HCT116 (cell line): ENCODE results near the gene NEURL1B. TPM values are rescaled to one million over a fixed set of nuclear protein-coding genes. Genes with fewer than 3 reads are reported as not detected.

ENCODE experiments used
- ATAC-seq: fragments of 200-7000 bp; cut with Tn5 transposase; 2 replicates; pipeline ENCODE4 v1.9.1; 2020; ENCODE audit warnings: mild to moderate bottlenecking, moderate library complexity
- BruUV-seq: library from RNA; stranded (reverse); fragments of 400-500 nt; replicated peaks from 2 replicates; lab custom pipeline; 2021; lab: Mats Ljungman, UMichigan
- CTCF ChIA-PET: fragments of 300-600 bp; sonication (Branson Sonifier 250); formaldehyde crosslinking; loops from one replicate; lab custom pipeline; 2021; ENCODE audit warnings: antibody characterized with exemption; lab: Charles Lee
- POLR2A ChIA-PET: fragments of 300-600, 350-600 bp; sonication (Branson Sonifier 250); formaldehyde crosslinking; loops from one replicate; lab custom pipeline; 2021; ENCODE audit warnings: antibody characterized with exemption; lab: Charles Lee
- RAD21 ChIA-PET, 2 experiments: fragments of 300-600 bp; sonication (Branson Sonifier 250); formaldehyde crosslinking; loops; one replicate each; lab custom pipeline; 2023; ENCODE audit warnings: low total read pairs in 2 of 2; ENCODE audit not compliant: uncharacterized antibody in 2 of 2, unreplicated experiment in 2 of 2, low non-redundant PET in 1 of 2; lab: Charles Lee
- DNase-seq: peaks from one replicate; pipeline ENCODE4 v3.0.0-alpha.2; 2010; ENCODE audit warnings: low read depth, low spot score
- H2AFZ ChIP-seq: fragments of 200-600 bp; shearing (Covaris generic), sonication (generic); 2 replicates; pipeline ENCODE4 v1.6.1; 2017; ENCODE audit warnings: low read depth, mixed run types, mixed read lengths, antibody characterized with exemption, low read length; ENCODE audit not compliant: poor library complexity, severe bottlenecking
- H3K27ac ChIP-seq: 2 replicates; pipeline ENCODE4 v1.5.1; 2012; ENCODE audit warnings: low read depth, low read length
- H3K27me3 ChIP-seq: fragments of 200-600 bp; sonication (generic); 2 replicates; pipeline ENCODE4 v1.6.1; 2016; ENCODE audit warnings: mixed run types, low read length, mixed read lengths; ENCODE audit not compliant: insufficient read depth
- H3K36me3 ChIP-seq, 2 experiments: fragments of 200-500 bp in 1 of 2; fragments of 200-600 bp in 1 of 2; sonication (Bioruptor generic) in 1 of 2; sonication (generic) in 1 of 2; 2 replicates each; pipeline versions ENCODE4 v1.5.1 to v1.6.1; 2014 to 2016; ENCODE audit warnings: low read length in 2 of 2, inconsistent platforms in 1 of 2, mixed read lengths in 1 of 2, mixed run types in 1 of 2; ENCODE audit not compliant: insufficient read depth in 2 of 2, control insufficient read depth in 1 of 2
- H3K4me1 ChIP-seq, 2 experiments: fragments of 200-600 bp in 1 of 2; sonication (generic) in 1 of 2; 2 replicates each; pipeline versions ENCODE4 v1.5.1 to v1.6.1; 2012 to 2017; ENCODE audit warnings: low read length in 2 of 2, inconsistent platforms in 1 of 2, mild to moderate bottlenecking in 1 of 2, mixed read lengths in 1 of 2, mixed run types in 1 of 2, moderate library complexity in 1 of 2; ENCODE audit not compliant: insufficient read depth in 2 of 2, control insufficient read depth in 1 of 2
- H3K4me2 ChIP-seq: fragments of 200-600 bp; sonication (generic); 2 replicates; pipeline ENCODE4 v1.6.1; 2017; ENCODE audit warnings: mixed run types, low read length, mixed read lengths
- H3K4me3 ChIP-seq, 2 experiments: fragments of 200-600 bp in 1 of 2; sonication (generic) in 1 of 2; replicated peaks in 1 of 2; 2 replicates each; pipeline ENCODE4 v1.5.1; 2011 to 2016; ENCODE audit warnings: low read length in 2 of 2, control low read depth in 1 of 2, low read depth in 1 of 2, mild to moderate bottlenecking in 1 of 2, mixed read lengths in 1 of 2, mixed run types in 1 of 2
- H3K79me2 ChIP-seq: fragments of 200-600 bp; sonication (generic); 2 replicates; pipeline ENCODE4 v1.6.1; 2017; ENCODE audit warnings: mild to moderate bottlenecking, mixed run types, low read length, moderate library complexity, mixed read lengths; ENCODE audit not compliant: insufficient read depth
- H3K9ac ChIP-seq: fragments of 200-600 bp; sonication (generic); 2 replicates; pipeline ENCODE4 v1.6.1; 2016; ENCODE audit warnings: low read length, mixed read lengths
- H3K9me2 ChIP-seq: fragments of 200-600 bp; sonication (generic), shearing (Covaris generic); 2 replicates; pipeline ENCODE4 v1.6.1; 2017; ENCODE audit warnings: mixed run types, mild to moderate bottlenecking, moderate library complexity; ENCODE audit not compliant: insufficient read depth
- H3K9me3 ChIP-seq, 2 experiments: fragments of 200-500 bp in 1 of 2; fragments of 200-600 bp in 1 of 2; sonication (Bioruptor generic) in 1 of 2; sonication (generic) in 1 of 2; 2 replicates each; pipeline ENCODE4 v1.6.1; 2014 to 2017; ENCODE audit warnings: low read length in 2 of 2, mixed read lengths in 2 of 2, inconsistent platforms in 1 of 2, low read depth in 1 of 2, mild to moderate bottlenecking in 1 of 2, mixed run types in 1 of 2, moderate library complexity in 1 of 2; ENCODE audit not compliant: control insufficient read depth in 1 of 2, insufficient read depth in 1 of 2
- H4K20me1 ChIP-seq: fragments of 200-600 bp; sonication (generic), shearing (Covaris generic); 2 replicates; pipeline ENCODE4 v1.6.1; 2017; ENCODE audit warnings: mixed run types, mild to moderate bottlenecking, moderate library complexity; ENCODE audit not compliant: insufficient read depth
- CTCF ChIP-seq, 3 experiments: fragments of 200-600 bp in 1 of 3; sonication (generic) in 1 of 3; IDR thresholded peaks in 2 of 3; conservative IDR thresholded peaks in 1 of 3; 2 replicates each; pipeline ENCODE4 v1.5.1; 2012 to 2017; ENCODE audit warnings: low read depth in 2 of 3, low read length in 2 of 3, antibody characterized with exemption in 1 of 3, borderline replicate concordance in 1 of 3, control low read depth in 1 of 3, mild to moderate bottlenecking in 1 of 3, mixed read lengths in 1 of 3, mixed run types in 1 of 3, moderate library complexity in 1 of 3; ENCODE audit not compliant: insufficient read depth in 1 of 3
- EGR1 ChIP-seq: IDR thresholded peaks from 2 replicates; pipeline ENCODE4 v1.6.1; 2012; ENCODE audit warnings: low read depth
- ELF1 ChIP-seq: IDR thresholded peaks from 2 replicates; pipeline ENCODE4 v1.6.1; 2012; ENCODE audit warnings: low read depth, borderline replicate concordance
- EZH2phosphoT487 ChIP-seq: fragments of 200-600 bp; IDR thresholded peaks from 2 replicates; pipeline ENCODE4 v1.6.1; 2018; ENCODE audit warnings: antibody characterized with exemption, borderline replicate concordance
- JUND ChIP-seq: IDR thresholded peaks from 2 replicates; pipeline ENCODE4 v1.6.1; 2012
- SP1 ChIP-seq: IDR thresholded peaks from 2 replicates; pipeline ENCODE4 v1.6.1; 2012; ENCODE audit warnings: low read depth
- intact Hi-C: fragments of 100-400 bp; cut with micrococcal nuclease; formaldehyde crosslinking; loops from 2 replicates; pipeline ENCODE4 v1.10.0; 2022
- total RNA-seq: library from RNA; stranded (reverse); gene quantifications from one replicate; pipeline ENCODE4 v1.2.1, GENCODE V29; 2021; ENCODE audit not compliant: unreplicated experiment
- TF ChIP-seq, protein P1 (sequence below): IDR thresholded peaks from 2 replicates; pipeline ENCODE4 v1.6.1; 2012

NEURL1B gene
- total RNA-seq, 1 experiment from 2014 or later = 5.8 TPM

DNA sequence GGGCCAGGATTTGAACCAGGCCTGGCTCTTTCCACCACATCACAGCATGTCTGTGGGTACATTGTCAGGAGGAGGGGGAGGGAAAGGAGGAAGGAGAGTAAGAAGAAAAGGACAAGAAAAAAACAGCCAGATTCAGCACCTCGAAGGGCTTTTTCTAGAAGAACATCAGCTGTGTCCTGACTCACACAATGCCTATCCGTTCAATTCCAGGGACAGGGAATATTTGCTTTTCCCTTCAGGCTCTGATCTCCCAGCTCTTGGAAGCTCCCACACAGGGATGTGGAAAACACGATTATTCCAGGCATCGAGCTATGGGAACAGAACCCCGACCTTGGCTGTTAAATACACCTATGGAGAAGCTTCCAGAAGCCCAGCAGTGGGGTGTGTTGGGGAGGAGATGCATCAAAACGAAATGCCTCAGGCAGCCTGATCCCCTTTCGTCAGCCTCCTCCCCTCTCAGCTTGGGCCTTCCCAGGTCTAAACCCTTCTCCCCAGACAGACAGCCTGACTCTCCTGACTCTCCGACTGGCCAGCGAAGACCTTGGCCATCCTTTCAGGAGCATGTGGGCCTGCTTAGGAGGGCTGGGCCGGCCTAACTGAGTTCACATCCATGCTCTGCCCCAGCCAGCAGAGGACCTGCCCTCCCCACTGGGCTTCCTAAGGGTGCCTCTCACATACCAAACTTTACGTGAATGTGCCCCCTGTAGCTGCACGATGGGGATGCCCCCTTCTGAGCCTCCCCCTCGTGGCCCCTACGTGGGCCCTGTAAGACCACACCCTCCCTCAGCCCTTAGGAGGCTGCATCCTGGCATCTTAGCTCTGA, 54.4 kb downstream of the NEURL1B start:
- Histone ChIP-seq H3K27ac (no peak overlapping the region), H3K4me3 (no peak overlapping the region), H3K9me3 (no peaks in the 10 kb centered on the region), H3K27me3 (no peaks in the 10 kb centered on the region), H3K9me2 (no peaks in the 10 kb centered on the region), H3K79me2 (no peaks in the 10 kb centered on the region), H3K9ac (no peak overlapping the region), H3K4me2 (no peak overlapping the region), H2AFZ (no peak overlapping the region), H4K20me1 (no peaks in the 10 kb centered on the region; the same call in 1 of the 2 replicates), H3K36me3 (no peaks in the 10 kb centered on the region), H3K4me1 (peaks cover 0 to 9% of the 10 kb centered on the region in 2 experiments; a peak in 2 of 4 replicates)
- RAD21 ChIA-PET = no interaction called here
- TF ChIP-seq ELF1 = no peak
- TF ChIP-seq, protein P1, sequence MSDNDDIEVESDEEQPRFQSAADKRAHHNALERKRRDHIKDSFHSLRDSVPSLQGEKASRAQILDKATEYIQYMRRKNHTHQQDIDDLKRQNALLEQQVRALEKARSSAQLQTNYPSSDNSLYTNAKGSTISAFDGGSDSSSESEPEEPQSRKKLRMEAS = no peak
- TF ChIP-seq EZH2phosphoT487 = no peak
- no peak for TF ChIP-seq EGR1
- no peak for TF ChIP-seq SP1
- TF ChIP-seq CTCF (IDR thresholded peaks at IDR 0.05 in 2 of 3, conservative IDR thresholded peaks at IDR 0.05 in 1 of 3; ENCODE audit: borderline replicate concordance in 1 of 3, insufficient read depth in 1 of 3, low read depth in 2 of 3, low read length in 2 of 3) = no peak
- TF ChIP-seq JUND = no peak
- BruUV-seq = no TSS peak
- CTCF ChIA-PET = interaction anchor here (0.8 kb wide), 1 partner anchor 12 kb away, joined by 3 read pairs; no protein-coding TSS in a partner anchor
- POLR2A ChIA-PET = no interaction called here
- intact Hi-C loops = loop anchor here (10.0 kb wide), 1 partner anchor 781 kb away; no protein-coding TSS in a partner anchor
- DNase-seq (no peak), ATAC-seq (no peak)
